HG03159 (cell line): Measurements from ENCODE around the gene SUPV3L1.

ENCODE experiments used
- ATAC-seq: cut with Tn5 transposase; IDR thresholded peaks from one replicate; pipeline ENCODE4 v1.9.1; 2021; ENCODE audit warnings: mild to moderate bottlenecking, moderate library complexity; ENCODE audit not compliant: unreplicated experiment

SUPV3L1 gene

GRCh38 chr10:69201045-69201444 lies 21.0 kb downstream of the SUPV3L1 start:
- ATAC-seq: no peak

GRCh38 chr10:69202332-69202731 lies 22.3 kb downstream of the SUPV3L1 start:
- ATAC-seq: no peak

GRCh38 chr10:69208761-69209160 lies 28.7 kb downstream of the SUPV3L1 start:
- no peak for ATAC-seq

GRCh38 chr10:69209787-69210484 lies 29.9 kb downstream of the SUPV3L1 start:
- no peak for ATAC-seq

- ATAC-seq: no peak
These were observed 31.1 kb downstream of the SUPV3L1 start for GRCh38 chr10:69211104-69211503.

- no peak for ATAC-seq
These were observed 31.5 kb downstream of the SUPV3L1 start for GRCh38 chr10:69211524-69211923.

- no peak for ATAC-seq
These were observed 33.7 kb downstream of the SUPV3L1 start for GRCh38 chr10:69213591-69214311.

- ATAC-seq: no peak
These were observed 34.7 kb downstream of the SUPV3L1 start for GRCh38 chr10:69214666-69215131.

- no peak for ATAC-seq
These were observed 35.6 kb downstream of the SUPV3L1 start for GRCh38 chr10:69215405-69216171.

GRCh38 chr10:69216577-69217118 lies 36.6 kb downstream of the SUPV3L1 start:
- ATAC-seq: no peak

- ATAC-seq: no peak
These were observed 37.2 kb downstream of the SUPV3L1 start for GRCh38 chr10:69217119-69217754.

GRCh38 chr10:69218831-69219230 lies 38.8 kb downstream of the SUPV3L1 start:
- ATAC-seq: no peak

GRCh38 chr10:69220041-69220451 lies 40.0 kb downstream of the SUPV3L1 start, which contains the start of gene HKDC1:
Gene HKDC1 (plus strand): TSS chr10:69220332. CDS start chr10:69220436, 104 bp downstream.
- ATAC-seq: no peak

GRCh38 chr10:69220507-69220906 lies 40.5 kb downstream of the SUPV3L1 start:
- no peak for ATAC-seq

GRCh38 chr10:69222157-69223027 lies 42.4 kb downstream of the SUPV3L1 start:
- ATAC-seq: peak; percentile 95

- peak; percentile 3 for ATAC-seq
These were observed 43.0 kb downstream of the SUPV3L1 start for GRCh38 chr10:69223028-69223342.

GRCh38 chr10:69224862-69225657 lies 45.0 kb downstream of the SUPV3L1 start:
- no peak for ATAC-seq

GRCh38 chr10:69225681-69226080 lies 45.6 kb downstream of the SUPV3L1 start:
- ATAC-seq: no peak

GRCh38 chr10:69226919-69227450 lies 47.0 kb downstream of the SUPV3L1 start:
- ATAC-seq: no peak
